Endometrial microvascular endothelial cells (primary cell): ENCODE data around the gene REC114. TPM values are rescaled to one million over a fixed set of nuclear protein-coding genes. Genes with fewer than 3 reads are reported as not detected.

Experiments
- total RNA-seq: library from RNA; depleted of rRNA; stranded (reverse); fragments of >200 nt; gene quantifications from one replicate; pipeline ENCODE4 v1.2.3, GENCODE V29; 2015; ENCODE audit errors: inconsistent ontology term

Gene REC114
- total RNA-seq, 1 donor from 2014 or later = not detected

Other genes starting within 250 kb of the REC114 start
- not detected for gene HCN4, start 74.2 kb upstream of the REC114 start, total RNA-seq
- gene NPTN, start 190.2 kb downstream of the REC114 start, total RNA-seq = 80.3 TPM
- 108 TPM for gene CD276, start 241.2 kb downstream of the REC114 start, total RNA-seq